Panc1 (cell line): Measurements from ENCODE around the gene FAM151A.

Source experiments
- POLR2AphosphoS5 ChIP-seq: IDR thresholded peaks from 2 replicates; pipeline ENCODE4 v1.6.1; 2012; ENCODE audit warnings: mild to moderate bottlenecking, low read depth, low read length, moderate library complexity
- TCF7L2 ChIP-seq: IDR thresholded peaks from 2 replicates; pipeline ENCODE4 v1.6.1; 2011; ENCODE audit warnings: mild to moderate bottlenecking, low read depth, low read length, inconsistent platforms
- TF ChIP-seq, protein P1 (sequence below): fragments of 450-650 bp; IDR thresholded peaks from 2 replicates; pipeline ENCODE4 v1.5.1; 2017; ENCODE audit warnings: mild to moderate bottlenecking
- TF ChIP-seq, protein P2 (sequence below), 2 experiments: IDR thresholded peaks; 2 replicates each; pipeline ENCODE4 v1.6.1; 2011 to 2012; ENCODE audit warnings: low read depth in 2 of 2, control low read depth in 1 of 2, low read length in 1 of 2, mild to moderate bottlenecking in 1 of 2, moderate library complexity in 1 of 2; ENCODE audit not compliant: insufficient read depth in 1 of 2

DNA sequence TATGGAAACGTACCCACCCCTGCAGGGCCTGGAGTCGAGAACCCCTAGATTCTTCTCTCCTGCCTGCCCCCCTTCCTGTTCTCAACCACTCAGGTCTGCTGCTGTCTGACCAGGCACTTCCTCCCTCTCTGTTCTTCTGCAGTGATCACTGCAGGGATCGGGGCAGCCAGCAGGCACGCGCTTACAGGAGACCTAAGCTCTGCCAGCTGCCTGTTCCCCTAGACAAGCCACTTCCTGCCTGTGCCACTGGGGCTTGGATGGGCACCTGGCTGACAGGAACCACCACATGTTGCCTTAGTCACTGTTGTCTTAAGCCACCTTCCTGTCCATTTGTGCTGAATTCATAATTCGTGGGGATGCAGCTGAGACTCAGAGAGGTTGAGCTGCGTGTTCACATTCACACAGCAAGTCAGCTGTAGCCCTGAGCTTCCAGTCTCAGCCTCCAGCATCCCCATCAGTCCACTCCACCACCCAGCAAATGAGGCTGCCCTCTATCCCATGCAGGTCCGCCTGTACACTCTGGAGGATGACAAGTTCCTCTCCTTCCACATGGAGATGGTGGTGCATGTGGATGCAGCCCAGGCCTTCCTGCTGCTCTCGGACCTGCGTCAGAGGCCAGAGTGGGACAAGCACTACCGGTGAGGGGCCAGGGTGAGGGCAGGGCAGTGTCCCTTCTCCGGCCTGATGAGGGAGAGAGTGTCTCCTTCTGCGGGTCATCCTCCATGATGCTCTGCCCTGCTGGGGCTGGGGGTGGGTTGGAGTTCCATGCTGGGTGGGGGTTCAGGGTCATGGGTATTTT lies 18.6 kb downstream of the FAM151A start:
- TF ChIP-seq, protein P1, sequence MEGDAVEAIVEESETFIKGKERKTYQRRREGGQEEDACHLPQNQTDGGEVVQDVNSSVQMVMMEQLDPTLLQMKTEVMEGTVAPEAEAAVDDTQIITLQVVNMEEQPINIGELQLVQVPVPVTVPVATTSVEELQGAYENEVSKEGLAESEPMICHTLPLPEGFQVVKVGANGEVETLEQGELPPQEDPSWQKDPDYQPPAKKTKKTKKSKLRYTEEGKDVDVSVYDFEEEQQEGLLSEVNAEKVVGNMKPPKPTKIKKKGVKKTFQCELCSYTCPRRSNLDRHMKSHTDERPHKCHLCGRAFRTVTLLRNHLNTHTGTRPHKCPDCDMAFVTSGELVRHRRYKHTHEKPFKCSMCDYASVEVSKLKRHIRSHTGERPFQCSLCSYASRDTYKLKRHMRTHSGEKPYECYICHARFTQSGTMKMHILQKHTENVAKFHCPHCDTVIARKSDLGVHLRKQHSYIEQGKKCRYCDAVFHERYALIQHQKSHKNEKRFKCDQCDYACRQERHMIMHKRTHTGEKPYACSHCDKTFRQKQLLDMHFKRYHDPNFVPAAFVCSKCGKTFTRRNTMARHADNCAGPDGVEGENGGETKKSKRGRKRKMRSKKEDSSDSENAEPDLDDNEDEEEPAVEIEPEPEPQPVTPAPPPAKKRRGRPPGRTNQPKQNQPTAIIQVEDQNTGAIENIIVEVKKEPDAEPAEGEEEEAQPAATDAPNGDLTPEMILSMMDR = no peak
- TF ChIP-seq, protein P2, sequence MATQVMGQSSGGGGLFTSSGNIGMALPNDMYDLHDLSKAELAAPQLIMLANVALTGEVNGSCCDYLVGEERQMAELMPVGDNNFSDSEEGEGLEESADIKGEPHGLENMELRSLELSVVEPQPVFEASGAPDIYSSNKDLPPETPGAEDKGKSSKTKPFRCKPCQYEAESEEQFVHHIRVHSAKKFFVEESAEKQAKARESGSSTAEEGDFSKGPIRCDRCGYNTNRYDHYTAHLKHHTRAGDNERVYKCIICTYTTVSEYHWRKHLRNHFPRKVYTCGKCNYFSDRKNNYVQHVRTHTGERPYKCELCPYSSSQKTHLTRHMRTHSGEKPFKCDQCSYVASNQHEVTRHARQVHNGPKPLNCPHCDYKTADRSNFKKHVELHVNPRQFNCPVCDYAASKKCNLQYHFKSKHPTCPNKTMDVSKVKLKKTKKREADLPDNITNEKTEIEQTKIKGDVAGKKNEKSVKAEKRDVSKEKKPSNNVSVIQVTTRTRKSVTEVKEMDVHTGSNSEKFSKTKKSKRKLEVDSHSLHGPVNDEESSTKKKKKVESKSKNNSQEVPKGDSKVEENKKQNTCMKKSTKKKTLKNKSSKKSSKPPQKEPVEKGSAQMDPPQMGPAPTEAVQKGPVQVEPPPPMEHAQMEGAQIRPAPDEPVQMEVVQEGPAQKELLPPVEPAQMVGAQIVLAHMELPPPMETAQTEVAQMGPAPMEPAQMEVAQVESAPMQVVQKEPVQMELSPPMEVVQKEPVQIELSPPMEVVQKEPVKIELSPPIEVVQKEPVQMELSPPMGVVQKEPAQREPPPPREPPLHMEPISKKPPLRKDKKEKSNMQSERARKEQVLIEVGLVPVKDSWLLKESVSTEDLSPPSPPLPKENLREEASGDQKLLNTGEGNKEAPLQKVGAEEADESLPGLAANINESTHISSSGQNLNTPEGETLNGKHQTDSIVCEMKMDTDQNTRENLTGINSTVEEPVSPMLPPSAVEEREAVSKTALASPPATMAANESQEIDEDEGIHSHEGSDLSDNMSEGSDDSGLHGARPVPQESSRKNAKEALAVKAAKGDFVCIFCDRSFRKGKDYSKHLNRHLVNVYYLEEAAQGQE (IDR thresholded peaks at IDR 0.05; ENCODE audit: insufficient read depth in 1 of 2, low read depth in 2 of 2, low read length in 1 of 2) = no peak
- TF ChIP-seq POLR2AphosphoS5 = no peak
- TF ChIP-seq TCF7L2 = no peak
